Neural progenitor cell (in vitro differentiated cells): ENCODE measurements around the gene TIMP3.

Experiments
- CTCF ChIP-seq: fragments of 200-600 bp; sonication (generic); IDR thresholded peaks from 2 replicates; pipeline ENCODE4 v1.5.1; 2017; ENCODE audit warnings: antibody characterized with exemption, mild to moderate bottlenecking
- EZH2 ChIP-seq: fragments of 200-600 bp; sonication (generic); IDR thresholded peaks from 2 replicates; pipeline ENCODE4 v1.6.1; 2017; ENCODE audit warnings: antibody characterized with exemption, mild to moderate bottlenecking, moderate library complexity
- EZH2phosphoT487 ChIP-seq: fragments of 200-600 bp; sonication (generic); IDR thresholded peaks from 2 replicates; pipeline ENCODE4 v1.6.1; 2017; ENCODE audit warnings: antibody characterized with exemption

GRCh38 chr22:32818446-32819115 lies 17.1 kb downstream of the TIMP3 start:
- TF ChIP-seq EZH2 (no peak), CTCF (no peak), EZH2phosphoT487 (no peak)
